ENCODE data around the gene WNT11. TPM values are rescaled to one million over a fixed set of nuclear protein-coding genes. Genes with fewer than 3 reads are reported as not detected.
A peak's percentile ranks its signal among the peaks of the same experiment; 100 is the strongest.

The WNT11 gene
- total and polyA plus RNA-seq, 2 of the 13 experiments (the other 11 are each of a cell fraction or from before 2014, with no cell fraction given): 0.34 to 0.66 TPM

GRCh38 chr11:76212086-76213035 lies 6.1 kb upstream of the WNT11 start:
- in situ Hi-C loops (cut with HindIII; ENCODE audit: extremely low pct_ligation_motif_present, low pct_unique_long_range_greater_than_20kb): loop anchor here (5.0 kb wide), 1 partner anchor 105 kb away; no protein-coding TSS in a partner anchor
- Histone ChIP-seq H3K4me2 (ENCODE audit: low read depth, low read length) (no peak overlapping the region), H3K4me1 (ENCODE audit: insufficient read depth, low read length) (peaks cover 32% of the 10 kb centered on the region), H3K27ac (ENCODE audit: extremely low read length, insufficient read depth, low read length) (no peak overlapping the region), H3K4me3 (replicated peaks in 1 of 3; ENCODE audit: insufficient read depth in 1 of 3, low read depth in 2 of 3, low read length in 3 of 3) (no peak overlapping the region), H3K79me2 (ENCODE audit: insufficient read depth, low read length) (no peaks in the 10 kb centered on the region), H2AFZ (ENCODE audit: low read length) (no peak overlapping the region), H3K27me3 (ENCODE audit: control insufficient read depth in 1 of 2, insufficient read depth in 2 of 2, low read length in 2 of 2) (peaks cover 16 to 52% of the 10 kb centered on the region in 2 experiments), H4K20me1 (ENCODE audit: insufficient read depth, low read length) (peaks cover 3% of the 10 kb centered on the region; the same call in 1 of the 2 replicates), H3K9ac (ENCODE audit: insufficient read depth, low read depth, low read length) (no peak overlapping the region), H3K9me3 (ENCODE audit: low read length) (no peaks in the 10 kb centered on the region), H3K36me3 (replicated peaks in 1 of 2; ENCODE audit: control insufficient read depth in 1 of 2, insufficient read depth in 2 of 2, low read length in 2 of 2) (no peaks in the 10 kb centered on the region)
- no peak for TF ChIP-seq TCF7L2 (IDR thresholded peaks at IDR 0.05; ENCODE audit: low read depth, low read length)
- TF ChIP-seq, protein P1, sequence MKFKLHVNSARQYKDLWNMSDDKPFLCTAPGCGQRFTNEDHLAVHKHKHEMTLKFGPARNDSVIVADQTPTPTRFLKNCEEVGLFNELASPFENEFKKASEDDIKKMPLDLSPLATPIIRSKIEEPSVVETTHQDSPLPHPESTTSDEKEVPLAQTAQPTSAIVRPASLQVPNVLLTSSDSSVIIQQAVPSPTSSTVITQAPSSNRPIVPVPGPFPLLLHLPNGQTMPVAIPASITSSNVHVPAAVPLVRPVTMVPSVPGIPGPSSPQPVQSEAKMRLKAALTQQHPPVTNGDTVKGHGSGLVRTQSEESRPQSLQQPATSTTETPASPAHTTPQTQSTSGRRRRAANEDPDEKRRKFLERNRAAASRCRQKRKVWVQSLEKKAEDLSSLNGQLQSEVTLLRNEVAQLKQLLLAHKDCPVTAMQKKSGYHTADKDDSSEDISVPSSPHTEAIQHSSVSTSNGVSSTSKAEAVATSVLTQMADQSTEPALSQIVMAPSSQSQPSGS (CRISPR knock-in tag; IDR thresholded peaks at IDR 0.05): no peak
- TF ChIP-seq PRDM15 (CRISPR knock-in tag; IDR thresholded peaks at IDR 0.05): no peak
- TF ChIP-seq ZNF629 (CRISPR knock-in tag; conservative IDR thresholded peaks at IDR 0.05): peak; percentile 89
- no peak for TF ChIP-seq ZNF337 (CRISPR knock-in tag; IDR thresholded peaks at IDR 0.05; ENCODE audit: borderline replicate concordance, low read depth)
- ChIA-PET CTCF (ENCODE audit: low intra/inter-chr PET ratio, low total read pairs) (no interaction called here), POLR2A (no interaction called here)
- WGBS (ENCODE audit: low lambda C conversion rate): 84% methylated on average over 4 of the region's 7 CpGs
- intact Hi-C loops (cut with micrococcal nuclease; ENCODE audit: unreplicated experiment): no loop called here
- BruUV-seq (replicated peaks): no TSS peak
- no peak for DNase-seq (ENCODE audit: low spot score)
- FAIRE-seq: no peak
- ATAC-seq: no peak
